HG03064 (cell line): ENCODE data around the gene USP13.
"Not testable (repeated sequence)": the region's sequence is repeated elsewhere in the genome, so short reads cannot be mapped to it uniquely, and the experiment has no call there.

Experiments used
- ATAC-seq: cut with Tn5 transposase; IDR thresholded peaks from one replicate; pipeline ENCODE4 v1.9.1; 2021; ENCODE audit warnings: low read depth; ENCODE audit not compliant: unreplicated experiment

USP13 gene

DNA sequence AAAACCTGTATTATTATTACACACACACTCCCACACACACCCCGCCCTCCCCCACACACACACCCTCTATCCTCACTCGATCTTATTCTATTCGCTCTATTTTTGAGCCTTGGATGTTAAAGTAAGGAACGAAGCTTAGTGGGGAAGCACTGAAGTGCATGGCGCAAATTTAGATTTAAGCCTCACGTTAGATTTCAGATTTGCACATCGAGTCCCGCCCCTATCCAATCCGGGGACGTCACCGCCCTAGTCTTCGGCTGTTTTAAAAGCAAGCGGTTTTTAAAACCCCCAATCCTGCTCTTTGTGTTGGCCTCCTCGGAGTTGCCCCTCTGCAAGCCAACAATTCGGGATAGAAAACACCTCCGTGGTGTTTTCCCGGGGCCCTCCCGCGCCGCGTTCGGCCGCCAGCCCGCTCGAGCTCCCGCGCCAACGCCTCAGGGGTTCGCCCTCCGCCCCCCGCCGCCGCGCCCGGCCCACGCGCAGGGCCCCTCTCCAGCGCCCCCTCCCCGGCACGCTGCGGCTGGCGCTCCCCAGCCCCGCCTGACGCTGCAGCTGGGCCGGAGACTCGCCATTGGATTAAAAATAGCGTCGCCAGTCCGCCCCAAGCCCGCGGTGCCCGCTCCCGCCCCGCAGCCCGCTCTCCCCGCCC is at the start of gene USP13:
Gene USP13, plus strand, starts transcription at position 594 of the 649 bp plus-strand sequence. CDS start 186 bp downstream, outside the sequence.
- peak; percentile 63 for ATAC-seq

GRCh38 chr3:179603321-179603720 is 49.5 kb upstream of the USP13 start:
- no peak for ATAC-seq

- ATAC-seq = no peak
Observed at GRCh38 chr3:179603831-179604230, 49.0 kb upstream of the USP13 start.

- ATAC-seq = peak; percentile 98
Observed at GRCh38 chr3:179604321-179605078, 48.3 kb upstream of the USP13 start, which contains the start of the genes MRPL47 and NDUFB5. Gene MRPL47 (minus strand): TSS chr3:179604638. CDS start chr3:179604624, 14 bp downstream. Gene NDUFB5 (plus strand): TSS chr3:179604794. CDS start chr3:179604816, 22 bp downstream.

GRCh38 chr3:179606534-179607085 is 46.2 kb upstream of the USP13 start:
- no peak for ATAC-seq

GRCh38 chr3:179608931-179609720 is 43.7 kb upstream of the USP13 start:
- ATAC-seq = peak; percentile 49

DNA sequence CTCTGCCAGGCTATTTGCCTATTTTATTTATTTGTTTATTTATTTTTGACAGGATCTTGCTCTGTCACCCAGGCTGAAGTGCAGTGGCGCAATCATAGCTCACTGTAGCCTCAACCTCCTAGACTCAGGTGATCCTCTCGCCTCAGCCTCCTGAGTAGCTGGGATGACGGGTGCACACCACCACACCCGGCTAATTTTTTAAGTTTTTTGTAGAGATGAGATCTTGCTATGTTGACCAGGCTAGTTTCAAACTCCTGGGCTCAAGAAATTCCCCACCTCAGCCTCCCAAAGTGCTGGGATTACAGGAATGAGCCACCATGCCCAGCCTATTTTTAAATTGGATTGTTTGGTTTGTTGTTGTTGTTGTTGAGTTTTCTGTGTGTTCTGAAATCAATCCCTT is 42.8 kb upstream of the USP13 start:
- ATAC-seq = no peak

DNA sequence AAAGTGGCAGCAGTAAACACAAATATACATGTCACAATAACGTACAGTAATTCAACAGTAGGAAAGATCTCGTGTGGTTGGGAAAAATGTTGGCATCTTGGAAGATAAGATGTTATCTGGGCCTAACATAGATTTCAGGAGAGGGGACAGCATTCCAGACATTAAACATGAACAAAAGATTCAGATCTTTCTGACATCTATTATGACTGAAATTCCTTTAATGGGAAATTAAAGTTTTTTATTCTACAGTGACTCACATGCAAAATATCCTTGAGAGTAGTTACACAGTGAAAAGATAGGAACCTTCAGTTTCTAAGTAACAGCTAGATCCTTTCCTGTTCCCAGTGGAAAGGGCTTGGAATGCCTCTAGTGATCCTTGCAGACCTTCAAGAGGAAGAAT is 39.0 kb upstream of the USP13 start:
- no peak for ATAC-seq

GRCh38 chr3:179615458-179616173 is 37.2 kb upstream of the USP13 start:
- ATAC-seq = no peak

- no peak for ATAC-seq
Observed at GRCh38 chr3:179622023-179622422, 30.8 kb upstream of the USP13 start.

- no peak for ATAC-seq
Observed at GRCh38 chr3:179624451-179624850, 28.4 kb upstream of the USP13 start.

- ATAC-seq = no peak
Observed at GRCh38 chr3:179630753-179631451, 21.9 kb upstream of the USP13 start.

DNA sequence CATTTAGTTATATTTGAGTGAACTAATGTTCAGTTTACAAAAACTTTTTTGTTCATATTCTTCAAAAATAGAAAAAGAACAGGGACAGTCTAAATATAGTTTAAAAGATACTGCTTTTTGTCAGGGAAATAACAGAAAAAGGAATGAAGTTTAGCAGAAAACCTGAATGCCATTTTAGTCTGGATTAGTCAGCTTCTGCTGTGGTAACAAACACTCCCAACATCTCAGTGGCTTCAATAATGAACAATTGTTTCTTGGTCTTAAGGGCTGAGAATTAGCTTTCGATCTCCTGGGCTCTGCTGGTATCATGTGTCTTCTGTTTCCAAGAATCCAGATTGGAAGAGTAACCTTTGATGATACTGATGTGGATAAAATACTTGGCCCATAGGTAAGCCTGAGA is 12.4 kb upstream of the USP13 start:
- ATAC-seq = no peak

DNA sequence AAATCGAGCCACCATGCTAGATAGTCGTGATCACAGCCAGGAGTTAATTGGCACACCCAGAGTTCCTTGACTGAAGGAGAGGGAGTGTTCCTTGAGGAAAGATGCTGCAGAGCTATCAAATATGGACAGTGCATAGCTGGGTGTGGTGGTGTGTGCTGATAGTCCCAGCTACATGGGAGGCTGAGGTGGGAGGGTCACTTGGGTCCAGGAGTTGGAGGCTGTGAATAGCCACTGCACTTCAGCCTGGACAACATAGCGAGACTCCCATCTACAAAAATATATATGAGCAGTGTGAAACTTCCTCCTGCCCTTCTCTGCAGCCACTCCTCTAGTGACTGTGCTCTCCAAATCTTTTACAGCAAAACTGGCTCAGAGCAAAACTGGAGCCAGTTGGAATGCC is 10.0 kb upstream of the USP13 start:
- no peak for ATAC-seq

DNA sequence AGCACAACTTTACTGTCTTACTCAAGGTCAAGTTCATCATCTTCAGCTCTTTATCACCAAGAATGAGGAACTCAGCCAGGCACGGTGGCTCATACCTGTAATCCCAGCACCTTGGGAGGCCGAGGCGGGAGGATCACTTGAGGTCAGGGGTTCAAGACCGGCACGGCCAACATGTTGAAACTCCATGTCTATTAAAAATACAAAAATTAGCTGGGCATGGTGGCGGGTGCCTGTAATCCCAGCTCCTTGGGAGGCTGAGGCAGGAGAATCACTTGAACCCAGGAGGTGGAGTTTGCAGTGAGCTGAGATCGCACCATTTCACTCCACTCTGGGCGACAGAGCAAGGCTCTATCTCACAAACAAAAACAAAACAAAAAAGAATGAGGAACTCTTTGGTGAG is 9.0 kb upstream of the USP13 start:
- ATAC-seq = not testable (repeated sequence)

- ATAC-seq = no peak
Observed at GRCh38 chr3:179646177-179646576, 6.7 kb upstream of the USP13 start.

- no peak for ATAC-seq
Observed at GRCh38 chr3:179651687-179652446, 973 bp upstream of the USP13 start.

DNA sequence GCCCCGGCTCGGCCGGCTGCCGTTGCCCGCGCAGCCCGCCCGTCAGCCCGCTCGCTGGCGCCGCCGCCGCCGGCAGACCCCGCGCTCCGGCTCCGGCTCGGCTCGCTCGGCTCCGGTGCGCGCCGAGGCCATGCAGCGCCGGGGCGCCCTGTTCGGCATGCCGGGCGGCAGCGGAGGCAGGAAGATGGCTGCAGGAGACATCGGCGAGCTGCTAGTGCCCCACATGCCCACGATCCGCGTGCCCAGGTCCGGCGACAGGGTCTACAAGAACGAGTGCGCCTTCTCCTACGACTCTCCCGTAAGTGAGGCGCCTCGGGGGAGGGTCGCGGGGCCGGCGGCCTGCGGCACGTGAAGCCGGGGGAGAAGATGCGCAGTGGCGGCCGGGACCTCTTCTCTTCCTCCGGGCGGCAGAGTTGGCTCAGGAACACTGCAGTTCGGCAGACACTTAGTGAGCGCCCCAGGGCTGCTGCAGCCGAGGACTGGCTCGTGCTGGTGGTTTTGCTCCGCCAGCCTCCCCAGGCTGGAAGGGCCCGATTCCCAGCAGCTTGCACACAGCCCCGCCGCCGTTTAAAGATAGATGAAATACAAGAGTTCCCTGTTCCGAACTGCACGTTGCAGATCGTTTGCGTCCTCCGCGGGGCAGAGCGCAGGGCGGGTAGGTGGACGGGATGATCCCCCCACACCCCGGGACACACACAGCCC is 407 bp downstream of the USP13 start:
- ATAC-seq = peak; percentile 60
